Muscle layer of duodenum (tissue), 2 donors: Measurements from ENCODE around the gene EPHB2.

ENCODE experiments used
- H3K27ac ChIP-seq: one replicate; pipeline ENCODE4 v1.7.0; 2013; ENCODE audit warnings: mild to moderate bottlenecking, low read length
- H3K27me3 ChIP-seq: one replicate; pipeline ENCODE4 v1.7.0; 2013; ENCODE audit warnings: low read depth, mild to moderate bottlenecking, control low read depth, low read length
- H3K36me3 ChIP-seq, 2 donors: one replicate each; pipeline ENCODE4 v1.7.0; 2013; ENCODE audit warnings: low read length in 2 of 2, control low read depth in 1 of 2, mild to moderate bottlenecking in 1 of 2; ENCODE audit not compliant: insufficient read depth in 2 of 2, control insufficient read depth in 1 of 2
- H3K4me1 ChIP-seq, 2 donors: one replicate each; pipeline ENCODE4 v1.7.0; 2013; ENCODE audit warnings: low read length in 2 of 2, mild to moderate bottlenecking in 2 of 2, control low read depth in 1 of 2, moderate library complexity in 1 of 2; ENCODE audit not compliant: insufficient read depth in 2 of 2, control insufficient read depth in 1 of 2
- H3K4me3 ChIP-seq, 2 donors: one replicate each; pipeline ENCODE4 v1.7.0; 2013; ENCODE audit warnings: low read length in 2 of 2, low read depth in 1 of 2, mild to moderate bottlenecking in 1 of 2
- H3K9me3 ChIP-seq, 2 donors: one replicate each; pipeline ENCODE4 v1.7.0; 2013; ENCODE audit warnings: low read length in 2 of 2, control low read depth in 1 of 2, mild to moderate bottlenecking in 1 of 2; ENCODE audit not compliant: control insufficient read depth in 1 of 2
- donor health status: healthy.

The EPHB2 gene

DNA sequence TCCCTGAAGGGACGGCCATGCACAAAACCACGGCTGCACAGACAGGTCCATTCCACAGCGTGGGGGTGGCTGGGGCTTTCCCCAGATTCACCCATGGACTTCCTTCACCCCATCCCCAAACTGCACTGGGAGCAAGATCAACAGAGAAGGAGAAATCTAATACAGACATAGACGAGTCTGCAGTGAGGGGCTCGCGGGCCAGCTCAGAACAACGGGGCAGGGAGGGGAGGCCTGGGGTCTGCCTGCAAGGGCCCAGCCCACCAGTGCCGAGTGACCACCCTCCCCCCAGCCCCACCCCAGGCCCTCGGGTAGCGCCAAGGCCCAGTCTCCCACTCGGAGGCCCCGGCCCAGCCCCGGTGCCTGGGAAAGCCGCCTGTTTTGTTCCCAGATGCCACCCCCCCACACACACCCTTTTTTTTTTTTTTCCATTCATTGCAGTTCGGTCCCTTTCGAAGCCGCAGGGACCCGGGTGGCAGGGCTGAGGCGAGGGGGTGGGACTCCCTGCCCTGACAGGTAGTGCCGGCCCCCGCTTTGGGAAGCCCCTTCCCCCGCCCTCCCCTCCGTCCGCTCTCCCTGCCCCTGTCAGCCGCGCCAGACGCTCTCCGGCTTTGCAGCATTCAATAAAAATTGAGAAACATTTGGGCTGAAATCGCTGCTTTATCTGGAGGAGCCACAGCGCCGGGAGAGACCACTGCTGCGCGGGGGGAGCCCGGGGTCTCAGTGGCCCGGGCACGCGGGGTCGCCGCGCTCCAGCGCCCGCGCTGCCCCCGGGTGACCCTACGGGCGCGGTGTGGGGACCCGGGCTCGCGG lies 543 bp upstream of the EPHB2 start:
- peak overlapping the region in 1 of 2 donors; percentile 61 for H3K4me3 ChIP-seq
- no peaks in the 10 kb centered on the region for H3K9me3 ChIP-seq
- H3K36me3 ChIP-seq = no peaks in the 10 kb centered on the region
- peaks cover 0 to 22% of the 10 kb centered on the region in 2 donors for H3K4me1 ChIP-seq
- peaks cover 7% of the 10 kb centered on the region for H3K27me3 ChIP-seq
- no peak overlapping the region for H3K27ac ChIP-seq

- peaks cover 7% of the 10 kb centered on the region for H3K27me3 ChIP-seq
- H3K4me3 ChIP-seq = peak overlapping the region in 1 of 2 donors; percentile 69
Observed at GRCh38 chr1:22711071-22711470, 432 bp downstream of the EPHB2 start.

DNA sequence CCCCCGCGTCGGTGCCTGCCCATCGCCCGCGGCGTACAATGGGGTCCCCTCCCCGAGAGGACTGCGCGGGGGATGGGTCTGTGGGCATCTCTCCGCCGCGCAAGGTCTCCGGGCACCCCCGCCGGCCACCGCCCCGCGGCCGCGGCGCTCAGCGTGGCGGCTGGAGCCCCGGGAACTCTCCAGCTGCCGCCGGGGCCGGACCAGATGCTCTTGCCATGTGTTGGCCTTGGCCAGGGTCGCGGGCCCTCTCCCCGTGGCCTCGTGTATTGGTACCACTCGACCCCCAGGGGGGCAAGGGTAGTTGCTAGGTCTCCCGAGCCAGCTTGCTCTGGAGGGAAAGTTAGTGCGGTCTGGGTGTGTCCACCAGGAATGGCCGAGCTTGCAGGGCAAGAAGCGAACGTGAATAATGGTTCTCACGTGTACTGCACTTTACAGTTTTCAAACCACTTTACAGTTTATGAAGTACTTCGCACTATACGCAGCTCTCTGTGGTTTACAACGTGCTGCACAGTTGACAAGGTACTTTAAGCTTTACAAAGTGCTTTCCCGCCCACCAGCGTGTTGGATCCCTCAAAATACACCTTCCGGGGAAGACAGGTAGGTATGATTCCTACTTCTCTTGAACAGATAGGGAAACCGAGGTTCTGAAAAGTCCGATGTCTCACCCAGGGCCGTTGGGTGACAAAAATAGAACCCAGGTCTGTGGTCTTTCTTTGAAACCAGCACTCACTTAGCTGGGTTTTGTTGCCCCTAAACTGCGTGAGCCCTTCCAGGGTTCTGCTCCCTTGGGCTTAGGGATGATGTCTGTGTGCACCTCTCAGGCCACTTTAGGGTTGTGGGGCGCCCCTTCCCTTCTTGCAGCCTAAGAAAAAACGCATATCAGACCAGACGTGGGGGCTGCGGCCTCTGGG lies 1.2 kb downstream of the EPHB2 start:
- Histone ChIP-seq H3K4me3 (peak overlapping the region; percentile 63 to 69), H3K27me3 (peaks cover 7% of the 10 kb centered on the region), H3K27ac (peak overlapping the region; percentile 29), H3K4me1 (peaks cover 0 to 22% of the 10 kb centered on the region in 2 donors), H3K9me3 (no peaks in the 10 kb centered on the region), H3K36me3 (no peaks in the 10 kb centered on the region)

More at GRCh38 chr1:22711071-22711470, 432 bp downstream of the EPHB2 start:
- peaks cover 0 to 22% of the 10 kb centered on the region in 2 donors for H3K4me1 ChIP-seq
- H3K9me3 ChIP-seq = no peaks in the 10 kb centered on the region
- no peak overlapping the region for H3K27ac ChIP-seq
- H3K36me3 ChIP-seq = no peaks in the 10 kb centered on the region

DNA sequence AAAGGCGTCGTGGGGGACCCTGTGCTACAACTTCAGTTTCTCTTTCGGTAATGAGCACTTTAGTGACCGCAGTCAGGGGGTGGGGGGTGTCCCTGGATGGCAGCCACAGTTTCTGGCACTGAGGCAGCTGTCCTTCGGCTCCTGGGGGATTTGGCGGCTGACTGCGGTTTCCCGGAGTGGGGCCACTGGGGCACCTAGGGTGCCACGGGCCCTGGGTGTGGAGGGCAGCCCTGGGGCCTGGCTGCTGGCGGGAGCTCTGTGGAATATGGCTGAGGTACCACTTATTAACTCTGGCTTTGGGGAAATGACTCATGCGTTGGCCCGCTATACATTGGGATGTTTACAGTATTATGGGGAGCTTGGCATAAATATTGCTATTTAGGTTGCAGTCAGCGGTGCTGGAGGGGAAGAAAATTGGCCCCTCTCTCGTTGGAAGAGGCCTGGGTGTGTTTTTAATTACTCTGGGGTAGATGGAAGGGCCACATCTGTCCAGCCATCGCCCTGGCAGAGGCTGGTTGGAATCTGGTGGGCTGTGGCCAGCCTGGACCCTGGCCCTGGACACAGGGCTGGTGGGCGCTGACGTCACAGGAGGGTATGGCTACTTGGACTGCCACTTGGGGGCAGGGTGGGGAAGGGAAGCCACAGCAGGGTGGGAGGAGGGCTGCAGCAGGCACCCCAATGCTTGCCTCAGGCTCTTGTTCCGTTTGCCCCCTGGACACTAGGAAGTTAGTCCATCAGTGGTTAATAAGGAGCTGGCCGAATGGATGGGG lies 2.0 kb downstream of the EPHB2 start:
- H3K4me3 ChIP-seq = peak overlapping the region; percentile 63 to 69
- H3K27me3 ChIP-seq = peaks cover 7% of the 10 kb centered on the region
- no peaks in the 10 kb centered on the region for H3K9me3 ChIP-seq
- H3K27ac ChIP-seq = no peak overlapping the region
- no peaks in the 10 kb centered on the region for H3K36me3 ChIP-seq
- H3K4me1 ChIP-seq = peaks cover 6 to 22% of the 10 kb centered on the region in 2 donors

DNA sequence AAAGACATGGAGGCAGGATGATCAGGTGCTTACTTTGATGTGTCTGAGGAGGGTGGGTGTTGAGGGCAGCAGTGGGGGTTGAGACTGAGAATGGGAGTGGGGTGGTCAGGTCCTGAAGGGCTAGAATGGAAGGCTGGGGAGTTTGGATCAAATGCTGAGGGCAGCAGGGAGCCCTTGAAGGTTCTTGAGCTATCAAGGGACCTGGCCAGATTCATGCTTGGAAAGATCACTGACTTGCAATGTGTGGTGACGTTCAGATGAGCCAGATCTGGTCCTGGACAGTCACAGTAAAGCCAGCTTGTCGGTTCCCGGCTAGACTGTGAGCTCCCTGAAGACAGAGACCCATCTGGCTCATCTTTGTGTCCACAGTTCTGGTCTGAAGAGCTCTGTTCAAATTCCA lies 3.8 kb downstream of the EPHB2 start:
- Histone ChIP-seq H3K27ac (no peak overlapping the region), H3K27me3 (peaks cover 7% of the 10 kb centered on the region), H3K4me1 (peaks cover 7 to 18% of the 10 kb centered on the region in 2 donors)

GRCh38 chr1:22717037-22717760 lies 6.6 kb downstream of the EPHB2 start:
- peaks cover 4 to 7% of the 10 kb centered on the region in 2 donors for H3K4me1 ChIP-seq
- no peak overlapping the region for H3K27ac ChIP-seq
- H3K27me3 ChIP-seq = no peaks in the 10 kb centered on the region
- H3K9me3 ChIP-seq = no peaks in the 10 kb centered on the region
- H3K36me3 ChIP-seq = no peaks in the 10 kb centered on the region
- no peak overlapping the region for H3K4me3 ChIP-seq

More for the DNA sequence above, 3.8 kb downstream of the EPHB2 start:
- H3K9me3 ChIP-seq = no peaks in the 10 kb centered on the region
- no peak overlapping the region for H3K4me3 ChIP-seq
- no peaks in the 10 kb centered on the region for H3K36me3 ChIP-seq

GRCh38 chr1:22721122-22721873 lies 10.7 kb downstream of the EPHB2 start:
- Histone ChIP-seq H3K4me3 (no peak overlapping the region), H3K4me1 (peaks cover 0 to 7% of the 10 kb centered on the region in 2 donors), H3K36me3 (no peaks in the 10 kb centered on the region), H3K27me3 (no peaks in the 10 kb centered on the region), H3K27ac (no peak overlapping the region), H3K9me3 (no peaks in the 10 kb centered on the region)

DNA sequence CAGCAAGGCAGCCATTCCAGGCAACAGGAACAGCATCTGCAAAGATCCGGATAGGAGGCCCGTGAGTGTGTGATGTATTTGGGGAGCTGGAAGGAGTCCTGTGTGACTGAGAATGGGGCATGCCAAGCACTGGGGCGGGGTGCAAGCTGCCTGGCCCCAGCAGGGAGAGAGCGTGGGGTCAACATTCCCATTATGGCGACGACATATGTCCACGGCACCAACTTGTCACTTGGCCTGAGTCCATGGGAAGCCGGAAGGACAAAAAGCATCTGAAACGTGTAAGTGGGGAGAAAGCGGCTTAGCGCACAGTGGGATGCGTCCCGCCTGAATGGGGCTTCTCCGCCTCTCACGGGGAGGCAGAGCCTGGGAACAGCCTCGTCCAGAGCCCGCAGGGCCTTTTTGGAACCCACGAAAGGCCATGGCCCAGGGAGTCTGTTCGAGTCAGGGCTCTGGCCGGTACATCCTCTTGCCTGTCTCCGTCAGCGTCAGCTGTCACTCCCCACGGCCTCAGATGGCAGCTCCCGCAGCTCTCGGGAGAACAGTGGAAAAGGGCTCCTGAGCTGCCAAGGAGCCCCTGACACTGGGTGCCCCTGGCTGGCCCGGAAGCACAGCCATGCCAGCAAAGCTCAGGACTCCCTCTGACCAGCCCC lies 12.4 kb downstream of the EPHB2 start:
- H3K27me3 ChIP-seq = no peaks in the 10 kb centered on the region
- H3K4me3 ChIP-seq = no peak overlapping the region
- no peaks in the 10 kb centered on the region for H3K4me1 ChIP-seq
- H3K27ac ChIP-seq = no peak overlapping the region
- no peaks in the 10 kb centered on the region for H3K9me3 ChIP-seq
- H3K36me3 ChIP-seq = no peaks in the 10 kb centered on the region

DNA sequence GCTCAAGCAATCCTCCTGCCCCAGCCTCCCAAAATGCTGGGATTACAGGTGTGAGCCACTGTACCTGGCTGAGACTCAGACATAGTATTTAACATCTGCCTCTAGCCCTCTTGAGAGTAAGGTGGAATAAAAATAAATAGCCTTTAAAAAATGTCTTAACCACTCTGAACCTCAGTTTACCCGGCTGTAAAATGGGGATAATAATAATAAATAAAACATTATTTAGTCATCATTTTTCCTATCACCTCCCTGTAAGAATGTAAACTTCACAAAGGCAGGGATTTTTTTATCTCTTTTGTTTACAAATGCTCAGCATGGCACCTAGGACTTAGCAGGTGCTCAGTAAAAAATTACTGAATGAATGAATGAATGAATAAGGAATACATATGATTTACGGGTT lies 17.2 kb downstream of the EPHB2 start:
- Histone ChIP-seq H3K36me3 (no peaks in the 10 kb centered on the region), H3K27ac (no peak overlapping the region), H3K27me3 (no peaks in the 10 kb centered on the region), H3K9me3 (no peaks in the 10 kb centered on the region), H3K4me3 (no peak overlapping the region), H3K4me1 (peaks cover 0 to 4% of the 10 kb centered on the region in 2 donors)
